HepG2 (cell line): ENCODE measurements around the gene NIT2. TPM values are rescaled to one million over a fixed set of nuclear protein-coding genes. Genes with fewer than 3 reads are reported as not detected.

ENCODE experiments used
- AFF4 ChIP-seq: sonication (generic); formaldehyde crosslinking; IDR thresholded peaks from 2 replicates; pipeline ENCODE4 v1.4.0; 2020; ENCODE audit warnings: missing genetic modification reagents
- CCAR2 ChIP-seq: fragments of 200-400 bp; formaldehyde crosslinking; optimal IDR thresholded peaks from 2 replicates; pipeline ENCODE3; 2018; ENCODE audit warnings: low read depth, mild to moderate bottlenecking, low read length, moderate library complexity
- GLMP ChIP-seq: sonication (generic); formaldehyde crosslinking; IDR thresholded peaks from 2 replicates; pipeline ENCODE4 v1.9.0; 2021; ENCODE audit warnings: missing genetic modification reagents, mild to moderate bottlenecking, borderline replicate concordance
- GMEB1 ChIP-seq: sonication (generic); formaldehyde crosslinking; IDR thresholded peaks from 2 replicates; pipeline ENCODE4 v1.5.1; 2020; ENCODE audit warnings: missing genetic modification reagents, mild to moderate bottlenecking, borderline replicate concordance
- HDAC2 ChIP-seq: sonication (generic); formaldehyde crosslinking; IDR thresholded peaks from 2 replicates; pipeline ENCODE4 v1.4.0; 2020; ENCODE audit warnings: missing genetic modification reagents
- KAT7 ChIP-seq: IDR thresholded peaks from 2 replicates; pipeline ENCODE4 v1.6.1; 2018; ENCODE audit warnings: borderline replicate concordance, missing compliant biosample characterization
- KAT8 ChIP-seq: IDR thresholded peaks from 2 replicates; pipeline ENCODE4 v1.6.1; 2016; ENCODE audit warnings: missing genetic modification reagents, missing compliant biosample characterization
- MAZ ChIP-seq, 2 experiments: sonication (generic) in 1 of 2; formaldehyde crosslinking in 1 of 2; IDR thresholded peaks; 2 replicates each; pipeline versions ENCODE4 v1.5.0 to v1.6.1; 2012 to 2020; ENCODE audit warnings: low read depth in 2 of 2, mild to moderate bottlenecking in 2 of 2, borderline replicate concordance in 1 of 2, improper control_type of control experiment in 1 of 2, low read length in 1 of 2, missing genetic modification reagents in 1 of 2, moderate library complexity in 1 of 2
- REL ChIP-seq: sonication (generic); formaldehyde crosslinking; conservative IDR thresholded peaks from 2 replicates; pipeline ENCODE4 v1.8.0; 2022; ENCODE audit warnings: mild to moderate bottlenecking, missing genetic modification reagents, moderate library complexity
- SCMH1 ChIP-seq: sonication (generic); formaldehyde crosslinking; IDR thresholded peaks from 2 replicates; pipeline ENCODE4 v1.9.0; 2021; ENCODE audit warnings: missing genetic modification reagents, mild to moderate bottlenecking, borderline replicate concordance
- TBX2 ChIP-seq: sonication (generic); formaldehyde crosslinking; IDR thresholded peaks from 2 replicates; pipeline ENCODE4 v1.5.0; 2020; ENCODE audit warnings: missing genetic modification reagents, mild to moderate bottlenecking, borderline replicate concordance
- TP53 ChIP-seq: sonication (generic); formaldehyde crosslinking; conservative IDR thresholded peaks from 2 replicates; pipeline ENCODE4 v1.4.0; 2020; ENCODE audit warnings: missing genetic modification reagents
- ZBTB14 ChIP-seq: sonication (generic); formaldehyde crosslinking; IDR thresholded peaks from 2 replicates; pipeline ENCODE4 v1.4.0; 2020; ENCODE audit warnings: missing genetic modification reagents
- ZNF260 ChIP-seq: sonication (generic); formaldehyde crosslinking; IDR thresholded peaks from 2 replicates; pipeline ENCODE4 v1.4.0; 2020; ENCODE audit warnings: missing genetic modification reagents, low read depth, mild to moderate bottlenecking, borderline replicate concordance
- ZNF317 ChIP-seq: sonication (generic); formaldehyde crosslinking; IDR thresholded peaks from 2 replicates; pipeline ENCODE4 v1.5.0; 2020; ENCODE audit warnings: mild to moderate bottlenecking, missing genetic modification reagents
- ZNF580 ChIP-seq: IDR thresholded peaks from 2 replicates; pipeline ENCODE4 v1.6.1; 2016; ENCODE audit warnings: low read depth, borderline replicate concordance
- ZNF766 ChIP-seq: sonication (generic); formaldehyde crosslinking; IDR thresholded peaks from 2 replicates; pipeline ENCODE4 v1.5.0; 2020; ENCODE audit warnings: missing genetic modification reagents, borderline replicate concordance
- ZNF841 ChIP-seq: sonication (generic); formaldehyde crosslinking; IDR thresholded peaks from 2 replicates; pipeline ENCODE4 v1.8.1; 2023; ENCODE audit warnings: missing genetic modification reagents, borderline replicate concordance
- ZNF891 ChIP-seq: sonication (generic); formaldehyde crosslinking; IDR thresholded peaks from 2 replicates; pipeline ENCODE4 v1.5.0; 2020; ENCODE audit warnings: mild to moderate bottlenecking, missing genetic modification reagents
- polyA plus RNA-seq, 8 experiments: library from polyadenylated mRNA; depleted of rRNA in 3 of 8; stranded (reverse) in 7 of 8; unstranded in 1 of 8; fragments of >200 nt; fragmentation: Illumina TruSeq in 4 of 8; extraction: Trizol in 4 of 8; gene quantifications; 2 replicates each; pipeline versions ENCODE4 v1.2.1 to v1.2.3, GENCODE V29; 2011 to 2016; ENCODE audit warnings: low read depth in 4 of 8, missing spikeins in 1 of 8, mixed read lengths in 1 of 8; ENCODE audit not compliant: insufficient read depth in 1 of 8
- total RNA-seq, 5 experiments: library from RNA; depleted of rRNA; stranded (reverse); fragments of >200 nt; fragmentation: Illumina TruSeq; extraction: Trizol; gene quantifications; 2 replicates each; pipeline ENCODE4 v1.2.3, GENCODE V29; 2016; ENCODE audit warnings: low read depth in 1 of 5

The NIT2 gene
- total and polyA plus RNA-seq, 2 of the 13 experiments (the other 11 are each of a cell fraction or from before 2014, with no cell fraction given), result 43.4 to 49.1 TPM

GRCh38 chr3:100334488-100335351 lies at the start of gene NIT2 (continued):
- TF ChIP-seq AFF4 (CRISPR knock-in tag), result no peak
- TF ChIP-seq HDAC2 (CRISPR knock-in tag), result peak; percentile 50; the same call in 1 of the 2 replicates
- TF ChIP-seq GLMP (CRISPR knock-in tag), result no peak
- TF ChIP-seq ZNF260 (CRISPR knock-in tag), result no peak
- peak; percentile 82 for TF ChIP-seq KAT8 (CRISPR knock-in tag)
- TF ChIP-seq MAZ (IDR thresholded peaks at IDR 0.05; ENCODE audit: borderline replicate concordance, low read depth, low read length), result peak; percentile 69; the same call in 1 of the 2 replicates
- TF ChIP-seq MAZ (CRISPR knock-in tag; IDR thresholded peaks at IDR 0.05; ENCODE audit: low read depth), result peak; percentile 88
- no peak for TF ChIP-seq CCAR2
- 0 out of 2 replicates have a peak, but pooled peaks have one; percentile 59 for TF ChIP-seq TP53 (CRISPR knock-in tag)
- TF ChIP-seq GMEB1, result no peak; the same call in 1 of the 2 replicates
- peak; percentile 80 for TF ChIP-seq TBX2 (CRISPR knock-in tag)
- TF ChIP-seq REL (CRISPR knock-in tag), result no peak
- TF ChIP-seq ZNF891 (CRISPR knock-in tag), result no peak
- TF ChIP-seq ZNF766 (CRISPR knock-in tag), result peak; percentile 94
- peak; percentile 37; the same call in 1 of the 2 replicates for TF ChIP-seq ZNF580 (CRISPR knock-in tag)
- peak; percentile 46; the same call in 1 of the 2 replicates for TF ChIP-seq ZBTB14 (CRISPR knock-in tag)
- no peak; the same call in 1 of the 2 replicates for TF ChIP-seq ZNF841 (CRISPR knock-in tag)
- TF ChIP-seq ZNF317 (CRISPR knock-in tag), result no peak
- TF ChIP-seq KAT7 (CRISPR knock-in tag), result peak; percentile 54; the same call in 1 of the 2 replicates
- TF ChIP-seq SCMH1 (CRISPR knock-in tag), result no peak
